GM19467 (cell line): ENCODE data around the gene PCDH1.

Experiments
- ATAC-seq: cut with Tn5 transposase; IDR thresholded peaks from one replicate; pipeline ENCODE4 v1.9.1; 2021; ENCODE audit warnings: mild to moderate bottlenecking, moderate library complexity; ENCODE audit not compliant: unreplicated experiment

Gene PCDH1

GRCh38 chr5:141878186-141878710, at the start of gene PCDH1:
TSS of gene PCDH1 (minus strand) at chr5:141878410. CDS start at chr5:141878262, 148 bp downstream.
- ATAC-seq, result no peak

GRCh38 chr5:141926434-141926833, 48.2 kb upstream of the PCDH1 start:
- no peak for ATAC-seq

- peak; percentile 97 for ATAC-seq
These were observed 45.5 kb upstream of the PCDH1 start, which contains the start of gene DELE1 for GRCh38 chr5:141923448-141924313. TSS of gene DELE1 (plus strand) at chr5:141923871. CDS start at chr5:141923942, 71 bp downstream.

GRCh38 chr5:141922827-141923447, 44.7 kb upstream of the PCDH1 start:
- ATAC-seq, result peak; percentile 9

DNA sequence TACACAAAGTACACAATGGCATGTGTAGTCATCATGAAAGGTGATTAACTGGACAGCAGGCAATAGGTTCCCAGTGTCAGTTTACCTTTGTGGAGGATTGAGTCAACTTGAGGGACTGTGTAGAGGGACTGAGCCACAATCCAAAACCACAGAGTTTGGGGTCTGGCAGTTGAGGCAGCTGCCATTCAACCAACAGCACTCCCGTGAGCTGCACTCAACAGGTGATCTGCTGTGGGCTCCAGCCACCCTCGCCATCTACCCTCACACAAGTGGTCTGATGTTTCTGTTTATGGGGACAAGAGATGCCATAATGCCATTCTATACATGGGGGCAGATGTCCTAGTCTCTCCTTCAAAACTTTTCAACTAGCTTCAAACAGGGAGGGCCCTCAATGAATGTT, 42.6 kb upstream of the PCDH1 start:
- no peak for ATAC-seq

- ATAC-seq, result no peak
These were observed 41.3 kb upstream of the PCDH1 start for GRCh38 chr5:141919218-141920119.

- no peak for ATAC-seq
These were observed 39.5 kb upstream of the PCDH1 start for GRCh38 chr5:141917760-141918159.

- ATAC-seq, result no peak
These were observed 38.3 kb upstream of the PCDH1 start for GRCh38 chr5:141916522-141916921.

DNA sequence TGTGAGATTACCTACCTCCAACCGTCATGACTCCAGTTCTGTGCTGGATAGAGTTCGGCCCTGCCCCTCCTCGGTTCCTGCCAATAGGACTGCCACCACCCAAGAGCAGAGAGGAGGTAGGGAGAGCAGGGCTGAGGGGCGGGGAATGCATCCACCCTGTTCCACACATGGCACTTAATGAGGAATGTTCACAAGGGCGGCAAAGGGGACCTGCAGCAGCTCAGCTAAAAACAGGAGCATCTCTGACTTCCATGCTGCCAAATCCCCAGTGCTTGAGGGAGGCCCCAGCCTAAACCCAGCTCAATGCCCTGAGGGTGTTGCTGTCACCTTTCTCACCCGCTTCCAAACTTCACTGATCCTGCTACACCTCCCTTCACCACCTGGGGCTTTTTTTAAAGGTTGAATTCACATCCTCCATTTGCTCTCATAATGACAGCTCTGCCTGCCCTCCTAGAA, 37.7 kb upstream of the PCDH1 start:
- ATAC-seq, result no peak

- ATAC-seq, result no peak
These were observed 36.6 kb upstream of the PCDH1 start for GRCh38 chr5:141914797-141915196.

- peak; percentile 74 for ATAC-seq
These were observed 36.1 kb upstream of the PCDH1 start for GRCh38 chr5:141914199-141914743.

DNA sequence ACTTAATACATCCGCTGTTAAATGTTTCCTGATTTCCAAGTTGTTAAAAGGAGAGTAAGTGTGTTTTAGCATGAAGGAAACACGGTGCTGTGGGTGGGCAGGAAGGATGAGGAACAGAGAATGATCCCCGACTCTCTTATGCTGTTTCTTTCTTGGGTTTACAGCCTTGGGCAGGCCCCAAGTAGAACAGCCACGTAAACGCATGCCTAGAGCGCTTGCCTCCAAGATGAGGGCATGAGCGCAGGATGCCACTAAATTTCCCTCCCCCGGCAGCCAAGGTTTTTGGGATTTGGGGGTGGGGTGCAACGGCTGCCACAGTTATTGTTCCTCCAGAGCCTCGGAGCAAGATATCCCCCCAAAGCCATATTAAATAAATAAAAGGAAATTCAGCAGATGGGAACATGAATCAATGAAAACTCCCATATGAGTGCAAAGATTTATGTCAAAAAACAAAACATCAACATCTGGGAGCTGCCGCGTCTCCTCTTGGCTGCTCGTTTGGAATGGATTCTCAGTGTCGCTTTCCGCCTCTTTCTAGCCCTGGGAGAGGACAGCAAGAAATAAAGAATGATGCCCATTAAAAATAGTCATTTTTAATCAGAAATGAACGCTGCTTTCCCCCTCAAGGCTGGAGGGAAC, 35.5 kb upstream of the PCDH1 start:
- ATAC-seq, result no peak

DNA sequence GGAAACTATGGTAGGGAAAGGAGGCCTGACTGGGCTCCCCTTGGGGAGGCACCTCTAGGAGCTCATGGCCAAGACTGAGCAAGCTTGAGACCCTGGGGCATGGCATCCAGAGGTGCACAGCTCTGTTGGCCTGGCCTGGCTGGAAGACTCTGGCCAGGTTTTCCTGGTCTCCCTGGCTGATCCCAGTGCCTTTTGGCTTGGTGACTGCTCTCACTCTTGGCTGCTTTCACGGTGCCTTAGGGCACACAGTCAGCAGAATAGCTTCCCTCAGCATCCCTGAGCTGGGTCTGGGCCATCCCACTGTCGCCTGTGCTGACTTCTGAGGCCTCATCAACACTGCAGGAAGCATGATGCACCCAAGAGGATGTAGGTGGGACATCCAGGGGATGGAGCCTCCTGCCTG, 32.1 kb upstream of the PCDH1 start:
- ATAC-seq, result no peak

- no peak for ATAC-seq
These were observed 31.0 kb upstream of the PCDH1 start for GRCh38 chr5:141909212-141909611.

- ATAC-seq, result no peak
These were observed 30.6 kb upstream of the PCDH1 start for GRCh38 chr5:141908796-141909195.

- no peak for ATAC-seq
These were observed 28.8 kb upstream of the PCDH1 start for GRCh38 chr5:141906972-141907371.

DNA sequence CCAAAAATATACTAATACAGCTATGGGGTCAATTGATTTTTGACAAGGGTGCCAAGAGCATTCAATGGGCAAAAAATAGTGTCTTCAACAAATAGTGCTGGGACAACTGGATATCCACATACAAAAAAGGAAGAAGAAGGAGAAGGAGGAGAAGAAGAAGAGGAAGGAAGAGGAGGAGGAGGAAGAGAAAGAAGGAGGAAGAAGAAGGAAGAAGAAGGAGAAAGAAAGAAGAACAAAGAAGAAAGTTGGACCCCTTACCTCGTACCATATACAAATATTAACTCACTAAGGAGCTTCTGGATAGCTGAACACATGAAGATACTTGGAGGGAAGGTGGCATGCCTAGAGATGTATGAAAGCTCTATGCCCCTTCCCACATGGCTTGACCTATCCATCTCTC, 28.3 kb upstream of the PCDH1 start:
- ATAC-seq, result no peak

- ATAC-seq, result no peak
These were observed 26.3 kb upstream of the PCDH1 start for GRCh38 chr5:141904551-141904950.

DNA sequence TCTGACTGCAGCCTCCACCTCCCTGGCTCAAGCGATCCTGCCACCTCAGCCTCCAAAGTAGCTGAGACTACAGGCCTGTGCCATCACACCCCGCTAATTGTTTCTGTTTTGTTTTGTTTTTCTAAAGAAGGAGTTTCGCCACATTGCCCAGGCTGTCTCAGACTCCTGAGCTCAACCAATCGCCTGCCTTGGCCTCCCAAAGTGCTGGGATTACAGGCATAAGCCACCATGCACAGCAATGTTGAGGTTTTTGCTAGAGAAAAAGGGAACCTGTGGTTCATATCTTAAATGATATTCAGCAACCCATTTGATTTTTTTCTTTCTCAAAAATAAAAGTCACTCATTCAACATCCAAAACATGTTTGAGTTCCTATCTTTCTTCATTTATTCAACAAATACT, 25.1 kb upstream of the PCDH1 start:
- ATAC-seq, result no peak
